GM08714 (cell line): ENCODE measurements around the gene SLC6A9.

Experiments
- H3K4me3 ChIP-seq: fragments of 200-500 bp; sonication (Bioruptor generic); 2 replicates; pipeline ENCODE4 v1.5.1; 2014; ENCODE audit warnings: mild to moderate bottlenecking, low read length, inconsistent platforms
- ZNF274 ChIP-seq: IDR thresholded peaks from 2 replicates; pipeline ENCODE4 v1.6.1; 2012; ENCODE audit warnings: mild to moderate bottlenecking, low read depth, low read length

The SLC6A9 gene

GRCh38 chr1:43974443-43975248 is 56.6 kb downstream of the SLC6A9 start, which contains the start of gene ATP6V0B:
TSS of gene ATP6V0B (plus strand) at chr1:43974960. CDS start at chr1:43975041, 81 bp downstream.
- peak within 1 kb of the TSS; percentile 91 for H3K4me3 ChIP-seq
- no peak for TF ChIP-seq ZNF274

DNA sequence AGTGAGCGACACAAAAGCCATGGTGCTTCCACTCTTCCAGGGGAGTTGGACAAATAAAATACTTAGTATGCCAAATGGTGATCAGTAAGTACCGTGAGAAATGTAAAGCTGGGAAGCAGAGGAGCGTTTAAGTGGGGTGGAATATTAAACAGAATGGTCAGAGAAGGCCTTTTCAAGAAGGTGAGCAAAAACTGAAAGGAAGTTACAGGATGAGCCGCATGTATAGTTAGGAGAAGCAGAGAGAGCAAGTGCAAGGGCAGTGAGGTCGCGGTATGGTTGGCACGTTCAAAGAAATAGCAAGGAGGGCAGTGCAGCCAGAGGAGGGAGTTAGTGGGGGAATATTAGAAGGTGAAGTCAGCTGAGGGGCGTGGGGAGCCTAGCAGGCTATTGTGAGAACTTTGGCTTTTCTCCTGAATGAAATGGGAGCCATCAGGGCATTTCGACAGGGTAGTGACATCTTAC is 57.2 kb downstream of the SLC6A9 start:
- TF ChIP-seq ZNF274 = no peak
- H3K4me3 ChIP-seq = peak overlapping the region; percentile 91; the same call in 1 of the 2 replicates

DNA sequence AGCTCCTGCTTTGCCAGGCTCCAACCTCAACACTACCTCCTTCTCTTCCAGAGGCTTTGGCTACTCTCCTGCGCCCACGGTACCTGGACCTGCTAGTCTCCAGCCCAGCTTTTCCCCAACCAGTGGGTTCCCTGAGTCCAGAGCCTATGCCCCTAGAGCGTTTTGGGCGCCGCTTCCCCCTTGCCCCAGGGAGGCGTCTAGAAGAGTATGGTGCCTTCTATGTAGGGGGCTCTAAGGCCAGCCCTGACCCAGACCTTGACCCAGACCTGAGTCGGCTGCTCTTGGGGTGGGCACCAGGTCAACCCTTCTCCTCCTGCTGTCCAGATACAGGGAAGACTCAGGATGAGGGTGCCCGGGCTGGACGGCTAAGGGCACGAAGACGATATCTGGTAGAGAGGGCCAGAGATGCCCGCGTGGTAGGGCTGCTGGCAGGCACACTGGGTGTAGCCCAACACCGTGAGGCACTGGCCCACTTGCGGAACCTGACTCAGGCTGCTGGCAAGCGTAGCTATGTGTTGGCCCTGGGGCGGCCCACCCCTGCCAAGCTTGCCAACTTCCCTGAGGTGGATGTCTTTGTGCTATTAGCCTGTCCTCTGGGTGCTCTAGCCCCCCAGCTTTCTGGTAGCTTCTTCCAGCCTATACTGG is 59.8 kb downstream of the SLC6A9 start:
- no peak overlapping the region for H3K4me3 ChIP-seq
- TF ChIP-seq ZNF274 = no peak

GRCh38 chr1:43970911-43971310 is 60.4 kb downstream of the SLC6A9 start:
- TF ChIP-seq ZNF274 = no peak
- peak overlapping the region; percentile 71; the same call in 1 of the 2 replicates for H3K4me3 ChIP-seq

GRCh38 chr1:43970502-43970901 is 60.8 kb downstream of the SLC6A9 start:
- TF ChIP-seq ZNF274 = no peak
- peak overlapping the region; percentile 71 for H3K4me3 ChIP-seq

DNA sequence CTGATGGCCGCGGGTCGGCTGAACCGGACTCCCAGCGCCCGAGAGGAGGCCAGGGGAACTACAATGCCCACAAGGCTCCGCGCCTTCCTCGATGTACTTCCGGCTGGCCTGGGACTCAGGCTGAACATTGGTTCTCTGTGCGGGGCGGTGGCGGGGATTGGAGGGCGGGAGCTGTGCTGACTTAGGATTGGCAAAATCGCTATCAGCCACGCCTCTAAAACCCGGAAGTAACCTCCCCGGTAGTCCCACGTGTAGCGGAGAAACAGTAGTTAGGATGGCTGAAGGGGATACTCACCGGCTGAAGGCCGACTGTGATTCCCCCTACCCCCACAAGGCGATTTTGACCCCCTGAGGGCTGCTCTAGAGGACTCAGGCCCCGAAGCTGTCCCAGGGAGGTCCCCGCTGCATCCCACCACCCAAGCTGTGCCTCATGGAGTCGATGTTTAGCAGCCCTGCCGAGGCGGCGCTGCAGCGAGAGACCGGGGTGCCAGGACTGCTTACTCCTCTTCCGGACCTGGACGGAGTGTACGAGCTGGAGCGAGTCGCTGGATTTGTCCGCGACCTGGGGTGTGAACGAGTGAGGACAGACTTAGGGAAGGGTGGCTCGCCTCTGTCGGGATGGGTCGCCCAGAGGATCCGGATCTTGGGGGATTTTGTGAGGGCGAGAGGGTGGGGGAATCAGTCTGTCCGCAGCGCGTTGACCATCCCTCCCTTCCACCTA is 61.4 kb downstream of the SLC6A9 start, which contains the start of gene DPH2:
DPH2 (plus strand) TSS at position 265 of the 721 bp plus-strand sequence; CDS start at position 431, 166 bp downstream.
- no peak for TF ChIP-seq ZNF274
- H3K4me3 ChIP-seq = peak within 1 kb of the TSS; percentile 71

DNA sequence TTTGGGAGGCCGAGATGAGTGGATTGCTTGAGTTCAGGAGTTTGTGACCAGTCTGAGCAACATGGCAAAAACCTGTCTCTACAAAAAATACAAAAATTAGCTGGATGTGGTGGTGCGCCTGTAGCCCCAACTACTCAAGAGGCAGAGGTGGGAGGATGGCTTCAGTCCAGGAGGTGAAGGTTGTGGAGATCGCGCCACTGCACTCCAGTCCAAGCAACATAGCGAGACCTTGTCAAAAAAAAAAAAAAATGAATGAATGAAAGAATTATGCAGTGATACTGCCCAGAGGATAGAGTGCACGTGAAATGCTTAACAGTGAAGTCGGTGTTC is 61.9 kb downstream of the SLC6A9 start:
- no peak for TF ChIP-seq ZNF274
- H3K4me3 ChIP-seq = no peak overlapping the region

DNA sequence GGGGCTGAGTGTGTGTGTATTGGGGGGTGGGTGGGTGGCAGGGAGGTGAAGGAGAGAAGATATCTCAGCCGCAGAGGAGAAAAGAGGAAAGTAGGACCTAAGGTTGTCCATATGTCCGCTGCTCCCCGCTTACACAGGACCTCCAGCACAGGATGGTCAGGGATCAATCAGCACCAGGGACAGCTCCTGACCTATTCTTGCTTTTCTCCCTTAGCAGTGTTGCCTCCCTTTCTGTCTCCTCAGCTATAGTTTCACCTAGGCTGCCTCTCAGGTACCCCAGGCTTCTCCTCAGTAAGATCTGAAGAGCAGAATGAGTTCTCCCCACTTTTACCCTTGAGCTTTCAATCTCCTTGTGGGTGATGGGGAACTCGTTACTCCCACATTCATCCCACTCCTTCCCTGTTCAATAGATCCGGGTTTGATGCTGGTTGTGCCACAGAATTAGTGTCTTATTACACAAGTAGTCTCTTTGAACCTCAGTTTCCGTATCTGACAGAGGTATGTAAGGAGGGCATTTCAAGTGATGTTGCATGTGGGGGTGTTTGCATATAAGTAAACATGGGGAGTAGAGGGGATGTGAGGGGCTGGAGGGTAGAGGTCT is 62.8 kb downstream of the SLC6A9 start:
- no peak overlapping the region for H3K4me3 ChIP-seq
- no peak for TF ChIP-seq ZNF274

GRCh38 chr1:43965316-43965715 is 65.9 kb downstream of the SLC6A9 start:
- H3K4me3 ChIP-seq = no peak overlapping the region
- no peak for TF ChIP-seq ZNF274

GRCh38 chr1:43963890-43964289 is 67.4 kb downstream of the SLC6A9 start:
- no peak for TF ChIP-seq ZNF274
- H3K4me3 ChIP-seq = no peak overlapping the region

GRCh38 chr1:43963006-43963405 is 68.3 kb downstream of the SLC6A9 start:
- no peak overlapping the region for H3K4me3 ChIP-seq
- no peak for TF ChIP-seq ZNF274

DNA sequence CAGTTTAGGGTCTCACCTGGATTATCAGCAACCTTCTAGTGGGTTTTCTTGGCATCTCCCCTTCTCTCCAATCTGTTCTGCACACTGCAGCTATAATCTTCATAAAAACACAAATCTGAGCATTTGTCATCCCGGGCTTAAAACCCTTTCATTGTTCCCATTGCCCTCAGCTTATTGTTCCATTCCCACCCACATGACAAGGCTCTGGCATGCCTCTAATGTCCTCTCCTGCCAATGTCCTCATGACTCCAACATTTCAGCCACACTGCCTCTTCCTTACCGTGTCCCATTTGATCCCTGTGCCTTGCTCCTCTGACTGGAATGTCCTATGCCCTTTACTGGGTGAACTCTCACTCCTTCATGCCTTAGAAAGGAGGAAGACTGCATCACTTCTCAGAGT is 68.9 kb downstream of the SLC6A9 start:
- no peak for TF ChIP-seq ZNF274
- H3K4me3 ChIP-seq = no peak overlapping the region

- H3K4me3 ChIP-seq = no peak overlapping the region
- no peak for TF ChIP-seq ZNF274
Observed at GRCh38 chr1:43961692-43962091, 69.6 kb downstream of the SLC6A9 start.

DNA sequence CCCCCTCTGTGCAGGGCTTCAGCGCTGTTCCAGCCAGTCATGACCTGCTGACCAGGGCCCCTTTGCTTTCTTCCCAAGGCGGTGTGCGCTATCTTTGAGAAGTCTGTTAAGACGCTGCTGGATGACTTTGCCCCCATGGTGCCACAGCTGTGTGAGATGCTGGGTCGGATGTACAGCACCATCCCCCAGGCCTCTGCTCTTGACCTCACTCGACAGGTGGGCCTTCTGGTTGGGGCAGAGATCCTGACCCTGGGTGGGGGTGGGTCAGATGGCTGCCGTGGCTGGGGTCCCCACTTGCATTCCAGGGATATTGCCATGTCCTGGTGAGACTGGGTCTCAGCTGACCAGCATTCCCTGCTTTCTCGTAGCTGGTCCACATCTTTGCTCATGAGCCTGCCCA is 70.5 kb downstream of the SLC6A9 start:
- H3K4me3 ChIP-seq = no peak overlapping the region
- no peak for TF ChIP-seq ZNF274
